Measurements from ENCODE around the gene HERC4. TPM values are rescaled to one million over a fixed set of nuclear protein-coding genes. Genes with fewer than 3 reads are reported as not detected.
"Not testable (repeated sequence)": the region's sequence is repeated elsewhere in the genome, so short reads cannot be mapped to it uniquely, and the experiment has no call there.

Gene HERC4
- total RNA-seq, 1 experiment from 2014 or later: 28.6 TPM

GRCh38 chr10:68092512-68092911 lies 17.4 kb upstream of the HERC4 start:
- no peak for DNase-seq (ENCODE audit: low spot score)

- DNase-seq (ENCODE audit: low spot score): no peak
These were observed 15.5 kb upstream of the HERC4 start for GRCh38 chr10:68090586-68090985.

GRCh38 chr10:68088740-68089139 lies 13.7 kb upstream of the HERC4 start:
- peak; percentile 23 for DNase-seq (ENCODE audit: low spot score)

GRCh38 chr10:68087685-68088401 lies 12.8 kb upstream of the HERC4 start:
- DNase-seq (ENCODE audit: low spot score): no peak

GRCh38 chr10:68086910-68087684 lies 12.0 kb upstream of the HERC4 start:
- no peak for DNase-seq (ENCODE audit: low spot score)

GRCh38 chr10:68086011-68086410 lies 10.9 kb upstream of the HERC4 start:
- DNase-seq (ENCODE audit: low spot score): no peak

GRCh38 chr10:68084469-68084868 lies 9.4 kb upstream of the HERC4 start:
- DNase-seq (ENCODE audit: low spot score): no peak

GRCh38 chr10:68083953-68084352 lies 8.9 kb upstream of the HERC4 start:
- DNase-seq (ENCODE audit: low spot score): no peak

GRCh38 chr10:68082872-68083271 lies 7.8 kb upstream of the HERC4 start:
- peak; percentile 43 for DNase-seq (ENCODE audit: low spot score)

- DNase-seq (ENCODE audit: low spot score): no peak
These were observed 6.8 kb upstream of the HERC4 start for GRCh38 chr10:68081916-68082315.

- DNase-seq (ENCODE audit: low spot score): no peak
These were observed 5.9 kb upstream of the HERC4 start for GRCh38 chr10:68080853-68081431.

GRCh38 chr10:68079434-68079833 lies 4.4 kb upstream of the HERC4 start:
- DNase-seq (ENCODE audit: low spot score): no peak

GRCh38 chr10:68077026-68077425 lies 1.9 kb upstream of the HERC4 start:
- no peak for DNase-seq (ENCODE audit: low spot score)

- not testable (repeated sequence) for DNase-seq (ENCODE audit: low spot score)
These were observed 998 bp upstream of the HERC4 start for GRCh38 chr10:68076081-68076480.

GRCh38 chr10:68075550-68076004 lies 494 bp upstream of the HERC4 start:
- DNase-seq (ENCODE audit: low spot score): no peak

GRCh38 chr10:68074031-68074774 lies 880 bp downstream of the HERC4 start:
- DNase-seq (ENCODE audit: low spot score): no peak

GRCh38 chr10:68073631-68074030 lies 1.5 kb downstream of the HERC4 start:
- DNase-seq (ENCODE audit: low spot score): no peak

- DNase-seq (ENCODE audit: low spot score): no peak
These were observed 7.6 kb downstream of the HERC4 start for GRCh38 chr10:68067508-68067907.

GRCh38 chr10:68067029-68067428 lies 8.1 kb downstream of the HERC4 start:
- no peak for DNase-seq (ENCODE audit: low spot score)

- no peak for DNase-seq (ENCODE audit: low spot score)
These were observed 21.5 kb downstream of the HERC4 start for GRCh38 chr10:68053553-68053952.

- DNase-seq (ENCODE audit: low spot score): no peak
These were observed 22.6 kb downstream of the HERC4 start for GRCh38 chr10:68052463-68052862.

Measured in H4 (cell line).